ENCODE measurements around the gene RAB23. TPM values are rescaled to one million over a fixed set of nuclear protein-coding genes. Genes with fewer than 3 reads are reported as not detected.

Gene RAB23
- total and polyA plus RNA-seq, 9 of the 15 experiments (the other 6 are each of a cell fraction or from before 2014, with no cell fraction given) = 3.4 to 18.0 (median 9.4) TPM

- peaks cover 3 to 19% of the 10 kb centered on the region in 2 experiments; a peak in 3 of 5 replicates for H3K4me1 ChIP-seq (replicated peaks in 1 of 2; ENCODE audit: control insufficient read depth in 2 of 2, insufficient read depth in 2 of 2, low read length in 2 of 2)
- H3K79me2 ChIP-seq (ENCODE audit: control insufficient read depth, insufficient read depth, low read length) = peaks cover 77% of the 10 kb centered on the region
- TF ChIP-seq RUNX1 (IDR thresholded peaks at IDR 0.05; ENCODE audit: low read depth) (no peak), TCF3 (CRISPR knock-in tag; IDR thresholded peaks at IDR 0.05) (no peak), MAFK (IDR thresholded peaks at IDR 0.05; ENCODE audit: low read length) (peak; percentile 15; the same call in 1 of the 2 replicates), C11orf30 (IDR thresholded peaks at IDR 0.05; ENCODE audit: low read depth) (peak; percentile 58; the same call in 1 of the 2 replicates), MAFF (IDR thresholded peaks at IDR 0.05; ENCODE audit: low read length) (peak; percentile 28; the same call in 1 of the 2 replicates), EHMT2 (IDR thresholded peaks at IDR 0.05) (peak; percentile 68; the same call in 1 of the 2 replicates), NFE2 (IDR thresholded peaks at IDR 0.05; ENCODE audit: low read depth) (peak; percentile 66), SP1 (CRISPR knock-in tag; IDR thresholded peaks at IDR 0.05) (no peak), MAFG (tag; conservative IDR thresholded peaks at IDR 0.05) (peak; percentile 70), ZNF316 (IDR thresholded peaks at IDR 0.05) (peak; percentile 74), SMARCA4 (IDR thresholded peaks at IDR 0.05) (0 out of 2 replicates have a peak, but pooled peaks have one; percentile 13), NFE2L1 (tag; IDR thresholded peaks at IDR 0.05; ENCODE audit: borderline replicate concordance, low read depth) (0 out of 2 replicates have a peak, but pooled peaks have one; percentile 28)
- ChIA-PET CTCF (ENCODE audit: low intra/inter-chr PET ratio) (no interaction called here), POLR2A (no interaction called here)
- no peaks in the 10 kb centered on the region for H3K9me1 ChIP-seq (ENCODE audit: control insufficient read depth, insufficient read depth, low read length)
- H3K4me2 ChIP-seq (ENCODE audit: insufficient read depth, low read length) = no peak overlapping the region
- intact Hi-C loops (cut with micrococcal nuclease) (no loop called here), in situ Hi-C loops (cut with MboI) (no loop called here)
- no peaks in the 10 kb centered on the region for H3K9me3 ChIP-seq (replicated peaks; ENCODE audit: control insufficient read depth, insufficient read depth, low read depth, low read length)
- DNase-seq (ENCODE audit: extremely low read depth in 1 of 4, low spot score in 3 of 4) (no peak), FAIRE-seq (no peak), ATAC-seq (no peak)
- 71% methylated on average over 5 of the region's 5 CpGs for WGBS (ENCODE audit: insufficient coverage, low coverage, missing lambda C conversion rate)
- peaks cover 19% of the 10 kb centered on the region for H3K36me3 ChIP-seq (ENCODE audit: control insufficient read depth, insufficient read depth, low read length)
- H3K27ac ChIP-seq (ENCODE audit: extremely low read depth, low read depth, low read length) = no peak overlapping the region
- no peaks in the 10 kb centered on the region for H4K20me1 ChIP-seq (replicated peaks; ENCODE audit: control insufficient read depth, insufficient read depth, low read length)
- H3K27me3 ChIP-seq (ENCODE audit: control insufficient read depth in 2 of 2, insufficient read depth in 2 of 2, low read length in 2 of 2) = no peaks in the 10 kb centered on the region
- BruUV-seq (replicated peaks) = no TSS peak
- H3K4me3 ChIP-seq = no peak overlapping the region
- no peak overlapping the region for H3K9ac ChIP-seq (ENCODE audit: insufficient read depth in 1 of 2, low read depth in 2 of 2, low read length in 2 of 2)
- H2AFZ ChIP-seq (ENCODE audit: low read depth, low read length) = no peak overlapping the region
These were observed 12.0 kb downstream of the RAB23 start for GRCh38 chr6:57210060-57210459.

Data from K562 (cell line).